Hepatocyte (in vitro differentiated cells): Measurements from ENCODE around the gene ID3.

ENCODE experiments used
- EZH2 ChIP-seq: fragments of 200-600 bp; sonication (generic); IDR thresholded peaks from 2 replicates; pipeline ENCODE4 v1.6.1; 2016; ENCODE audit warnings: antibody characterized with exemption, mild to moderate bottlenecking, borderline replicate concordance
- TF ChIP-seq, protein P1 (sequence below): fragments of 200-600 bp; sonication (generic); IDR thresholded peaks from 2 replicates; pipeline ENCODE4 v1.5.1; 2016; ENCODE audit warnings: antibody characterized with exemption, mild to moderate bottlenecking; ENCODE audit not compliant: poor library complexity

DNA sequence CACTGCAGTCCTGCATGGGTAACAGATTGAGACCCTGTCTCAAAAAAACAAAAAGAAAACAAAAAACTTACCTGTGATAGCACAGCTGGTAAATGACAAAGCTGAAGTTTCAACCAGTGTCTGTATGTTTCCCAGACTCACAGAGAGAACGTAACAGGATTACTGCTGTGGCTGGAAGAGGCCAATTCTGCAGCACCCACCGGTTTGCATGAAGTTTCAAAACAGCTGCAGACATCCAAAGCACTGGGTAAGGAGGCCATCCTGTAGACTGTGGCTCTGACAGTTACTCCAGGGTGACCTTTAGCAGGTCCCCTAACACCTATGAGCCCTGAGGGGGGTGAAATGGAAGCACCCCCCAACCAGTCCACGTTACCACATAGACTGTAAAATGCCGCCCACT lies 7.5 kb downstream of the ID3 start:
- TF ChIP-seq, protein P1, sequence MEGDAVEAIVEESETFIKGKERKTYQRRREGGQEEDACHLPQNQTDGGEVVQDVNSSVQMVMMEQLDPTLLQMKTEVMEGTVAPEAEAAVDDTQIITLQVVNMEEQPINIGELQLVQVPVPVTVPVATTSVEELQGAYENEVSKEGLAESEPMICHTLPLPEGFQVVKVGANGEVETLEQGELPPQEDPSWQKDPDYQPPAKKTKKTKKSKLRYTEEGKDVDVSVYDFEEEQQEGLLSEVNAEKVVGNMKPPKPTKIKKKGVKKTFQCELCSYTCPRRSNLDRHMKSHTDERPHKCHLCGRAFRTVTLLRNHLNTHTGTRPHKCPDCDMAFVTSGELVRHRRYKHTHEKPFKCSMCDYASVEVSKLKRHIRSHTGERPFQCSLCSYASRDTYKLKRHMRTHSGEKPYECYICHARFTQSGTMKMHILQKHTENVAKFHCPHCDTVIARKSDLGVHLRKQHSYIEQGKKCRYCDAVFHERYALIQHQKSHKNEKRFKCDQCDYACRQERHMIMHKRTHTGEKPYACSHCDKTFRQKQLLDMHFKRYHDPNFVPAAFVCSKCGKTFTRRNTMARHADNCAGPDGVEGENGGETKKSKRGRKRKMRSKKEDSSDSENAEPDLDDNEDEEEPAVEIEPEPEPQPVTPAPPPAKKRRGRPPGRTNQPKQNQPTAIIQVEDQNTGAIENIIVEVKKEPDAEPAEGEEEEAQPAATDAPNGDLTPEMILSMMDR = no peak
- no peak for TF ChIP-seq EZH2
